HepG2 (cell line): Measurements from ENCODE around the gene ZNF345. TPM values are rescaled to one million over a fixed set of nuclear protein-coding genes. Genes with fewer than 3 reads are reported as not detected.

Experiments used
- AHR ChIP-seq: IDR thresholded peaks from 2 replicates; pipeline ENCODE4 v1.6.1; 2018; ENCODE audit warnings: missing genetic modification reagents, missing compliant biosample characterization
- FOXP4 ChIP-seq: sonication (generic); formaldehyde crosslinking; IDR thresholded peaks from 2 replicates; pipeline ENCODE4 v1.4.0; 2020; ENCODE audit warnings: missing genetic modification reagents
- HBP1 ChIP-seq: IDR thresholded peaks from 2 replicates; pipeline ENCODE4 v1.6.1; 2016; ENCODE audit warnings: low read depth, control low read depth
- KIAA2018 ChIP-seq: sonication (generic); formaldehyde crosslinking; IDR thresholded peaks from 2 replicates; pipeline ENCODE4 v1.5.0; 2020; ENCODE audit warnings: mild to moderate bottlenecking, missing genetic modification reagents, borderline replicate concordance
- MTA3 ChIP-seq: sonication (generic); formaldehyde crosslinking; IDR thresholded peaks from 2 replicates; pipeline ENCODE4 v1.4.0; 2020; ENCODE audit warnings: missing genetic modification reagents
- NR2C2 ChIP-seq: sonication (generic); formaldehyde crosslinking; IDR thresholded peaks from 2 replicates; pipeline ENCODE4 v1.4.0; 2020; ENCODE audit warnings: missing genetic modification reagents, mild to moderate bottlenecking, moderate library complexity, borderline replicate concordance
- ZNF121 ChIP-seq: sonication (generic); formaldehyde crosslinking; IDR thresholded peaks from 2 replicates; pipeline ENCODE4 v1.5.0; 2020; ENCODE audit warnings: mild to moderate bottlenecking, missing genetic modification reagents
- ZNF350 ChIP-seq: sonication (generic); formaldehyde crosslinking; IDR thresholded peaks from 2 replicates; pipeline ENCODE4 v1.4.0; 2020; ENCODE audit warnings: mild to moderate bottlenecking, low read depth, missing genetic modification reagents, borderline replicate concordance
- ZNF503 ChIP-seq: sonication (generic); formaldehyde crosslinking; IDR thresholded peaks from 2 replicates; pipeline ENCODE4 v1.4.0; 2020; ENCODE audit warnings: missing genetic modification reagents
- ZNF761 ChIP-seq: sonication (generic); formaldehyde crosslinking; conservative IDR thresholded peaks from 2 replicates; pipeline ENCODE4 v1.4.0; 2020; ENCODE audit warnings: mild to moderate bottlenecking, missing genetic modification reagents
- polyA plus RNA-seq, 8 experiments: library from polyadenylated mRNA; depleted of rRNA in 3 of 8; stranded (reverse) in 7 of 8; unstranded in 1 of 8; fragments of >200 nt; fragmentation: Illumina TruSeq in 4 of 8; extraction: Trizol in 4 of 8; gene quantifications; 2 replicates each; pipeline versions ENCODE4 v1.2.1 to v1.2.3, GENCODE V29; 2011 to 2016; ENCODE audit warnings: low read depth in 4 of 8, missing spikeins in 1 of 8, mixed read lengths in 1 of 8; ENCODE audit not compliant: insufficient read depth in 1 of 8
- total RNA-seq, 5 experiments: library from RNA; depleted of rRNA; stranded (reverse); fragments of >200 nt; fragmentation: Illumina TruSeq; extraction: Trizol; gene quantifications; 2 replicates each; pipeline ENCODE4 v1.2.3, GENCODE V29; 2016; ENCODE audit warnings: low read depth in 1 of 5

ZNF345 gene
- total and polyA plus RNA-seq, 2 of the 13 experiments (the other 11 are each of a cell fraction or from before 2014, with no cell fraction given) = 2.6 to 2.9 TPM

GRCh38 chr19:36837906-36838783 is 12.5 kb upstream of the ZNF345 start, which contains the start of gene ZNF790 (continued):
- 0 out of 2 replicates have a peak, but pooled peaks have one; percentile 11 for TF ChIP-seq KIAA2018 (CRISPR knock-in tag)
- TF ChIP-seq ZNF350 (CRISPR knock-in tag) = peak; percentile 91; the same call in 1 of the 2 replicates
- TF ChIP-seq ZNF761 (CRISPR knock-in tag) = no peak
- peak; percentile 57; the same call in 1 of the 2 replicates for TF ChIP-seq ZNF121 (CRISPR knock-in tag)
- TF ChIP-seq FOXP4 (CRISPR knock-in tag) = 0 out of 2 replicates have a peak, but pooled peaks have one; percentile 43
- TF ChIP-seq AHR (CRISPR knock-in tag) = 0 out of 2 replicates have a peak, but pooled peaks have one; percentile 35
- peak; percentile 93 for TF ChIP-seq NR2C2 (CRISPR knock-in tag)
- TF ChIP-seq ZNF503 (CRISPR knock-in tag) = peak; percentile 58; the same call in 1 of the 2 replicates
- no peak for TF ChIP-seq MTA3 (CRISPR knock-in tag)
- peak; percentile 63 for TF ChIP-seq HBP1 (CRISPR knock-in tag)
